GM19240 (cell line): Measurements from ENCODE around the gene CHST6.
"Not testable (repeated sequence)": the region's sequence is repeated elsewhere in the genome, so short reads cannot be mapped to it uniquely, and the experiment has no call there.

Experiments used
- DNase-seq: peaks from one replicate; pipeline ENCODE4 v3.0.0; 2011; ENCODE audit warnings: low spot score; ENCODE audit not compliant: insufficient read length

The CHST6 gene

DNA sequence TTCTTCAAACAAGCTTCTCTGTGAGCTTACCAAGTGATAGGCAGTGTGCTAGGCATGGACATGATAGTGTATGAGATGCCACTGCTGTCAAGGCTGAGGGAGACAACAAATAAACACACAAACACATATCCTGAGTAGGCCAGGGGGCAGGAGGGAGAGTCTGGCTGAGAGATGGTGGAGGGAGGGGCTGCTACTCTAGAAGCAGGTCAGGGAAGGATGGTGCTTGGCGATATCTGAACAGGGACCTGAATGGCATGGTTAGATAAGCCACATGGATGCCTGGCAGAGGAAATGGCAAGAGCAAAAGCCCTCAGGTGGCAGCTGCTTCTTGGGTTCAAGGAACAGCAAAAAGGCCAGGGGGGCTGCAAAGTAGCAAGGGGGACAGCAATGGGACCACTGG lies 8.6 kb upstream of the CHST6 start:
- DNase-seq: no peak

DNA sequence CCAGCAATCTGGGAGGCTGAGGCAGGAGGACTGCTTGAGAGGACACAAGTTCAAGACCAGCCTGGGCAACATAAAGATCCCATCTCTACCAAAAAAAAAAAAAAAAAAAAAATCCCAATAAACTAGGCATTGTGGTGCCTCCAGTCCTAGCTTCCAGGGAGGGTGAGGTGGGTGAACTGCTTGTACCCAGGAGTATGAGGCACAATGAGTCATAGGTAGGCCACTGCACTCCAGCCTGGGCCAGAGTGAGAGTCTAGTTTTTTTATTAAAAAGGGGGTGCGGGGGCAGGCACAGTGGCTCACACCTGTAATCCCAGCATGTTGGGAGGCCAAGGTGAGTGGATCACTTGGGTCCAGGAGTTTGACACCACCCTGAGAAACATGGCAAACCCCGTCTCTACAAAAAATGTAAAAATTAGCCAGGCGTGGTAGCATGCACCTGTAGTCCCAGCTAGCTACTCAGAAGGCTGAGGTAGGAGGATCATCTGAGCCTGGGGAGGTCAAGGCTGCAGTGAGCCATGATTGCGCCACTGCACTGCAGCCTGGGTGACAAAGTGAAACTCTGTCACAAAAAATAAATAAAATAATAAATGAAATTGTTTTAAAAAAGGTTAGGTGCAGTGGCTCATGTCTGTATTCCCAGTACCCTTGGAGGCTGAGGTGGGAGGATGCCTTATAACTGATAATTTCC lies 7.8 kb upstream of the CHST6 start:
- DNase-seq: no peak

DNA sequence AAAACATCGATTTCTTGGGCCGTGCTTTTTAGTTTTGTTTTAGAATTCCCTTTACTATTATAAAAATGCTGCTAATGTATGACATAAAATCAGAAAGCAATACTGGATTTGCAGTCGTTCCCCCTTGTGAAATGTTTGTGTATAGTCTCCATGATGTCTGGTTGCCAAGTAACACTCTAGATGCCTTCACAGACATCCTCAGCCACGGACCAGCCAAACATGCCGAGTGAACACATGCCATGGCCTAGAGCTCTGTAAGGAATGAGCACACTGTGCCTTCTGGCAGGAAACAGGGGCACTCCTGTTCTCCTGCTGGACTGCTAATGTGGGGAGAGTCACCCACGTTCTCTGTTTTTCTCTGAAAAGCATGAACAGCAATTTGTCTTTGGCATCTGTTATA lies 6.6 kb upstream of the CHST6 start:
- DNase-seq: not testable (repeated sequence)

DNA sequence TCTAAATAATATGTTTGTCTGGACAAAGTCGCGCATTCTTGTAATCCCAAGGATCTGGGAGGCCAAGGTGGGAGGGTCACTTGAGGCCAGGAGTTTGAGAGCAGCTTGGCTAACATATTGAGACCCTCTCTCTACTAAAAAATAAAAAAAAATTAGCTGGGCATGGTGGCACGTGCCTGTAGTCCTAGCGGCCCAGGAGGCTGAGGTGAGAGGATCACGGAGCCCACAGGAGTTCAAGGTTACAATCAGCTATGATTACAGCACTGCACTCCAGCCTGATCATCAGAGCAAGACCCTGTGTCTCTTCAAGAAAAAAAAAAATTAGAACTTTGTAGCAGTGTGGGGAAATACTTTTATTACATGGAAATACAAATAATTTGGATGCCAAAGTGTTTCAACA lies 6.1 kb upstream of the CHST6 start:
- no peak for DNase-seq

DNA sequence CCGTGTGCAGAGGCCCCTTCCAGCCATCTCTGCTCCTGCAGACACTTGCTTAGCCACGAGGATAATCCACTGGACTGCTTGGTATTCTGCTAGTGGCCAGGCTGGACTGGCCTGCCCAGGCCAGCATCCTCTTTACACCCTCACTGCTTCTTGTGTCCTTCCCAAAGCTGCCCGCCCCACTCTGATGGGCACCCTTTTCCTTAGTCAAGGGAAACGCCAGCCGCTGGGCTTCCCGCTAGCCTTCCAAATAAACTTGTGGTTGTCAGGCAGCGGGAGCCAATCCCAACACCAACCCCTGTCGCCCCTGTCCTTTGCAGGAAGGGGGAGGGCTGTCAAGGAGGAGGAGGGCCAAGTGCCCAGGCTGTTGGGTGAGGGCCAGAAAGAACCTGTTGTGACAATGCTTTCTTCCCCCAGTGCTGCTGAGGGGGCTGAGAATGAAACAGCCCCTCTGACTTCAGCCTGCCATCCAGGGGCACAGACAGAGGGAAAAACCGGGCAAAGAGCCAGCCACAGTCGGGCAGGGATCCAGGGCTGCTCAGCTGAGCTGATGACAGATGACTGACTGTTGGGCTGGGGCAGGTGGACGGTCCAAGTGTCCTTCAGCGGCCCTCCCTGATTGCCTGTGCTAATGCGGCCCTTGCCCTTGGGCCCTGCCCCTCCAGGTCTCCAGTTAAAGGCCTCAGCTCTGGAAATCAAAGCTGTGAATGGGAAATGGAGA lies 3.5 kb upstream of the CHST6 start:
- not testable (repeated sequence) for DNase-seq

DNA sequence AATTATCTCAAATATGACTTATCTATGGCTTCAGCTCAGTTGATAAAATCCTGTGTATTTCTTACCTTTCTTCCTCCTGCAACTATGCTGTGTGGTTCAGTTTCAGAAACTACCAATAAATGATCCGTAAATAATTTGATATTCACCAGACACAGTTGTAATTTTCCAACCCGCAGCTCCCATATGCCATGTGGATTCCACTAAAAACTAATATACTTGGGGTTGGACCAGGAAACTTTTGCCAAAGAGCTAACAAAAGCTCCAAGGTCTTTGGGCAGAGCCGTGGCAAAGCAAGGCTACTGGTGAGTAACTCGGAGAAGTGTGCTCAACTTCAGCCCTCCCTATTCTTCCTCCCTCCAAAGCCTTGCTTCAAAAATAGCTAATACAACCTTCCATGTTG lies 2.3 kb upstream of the CHST6 start:
- no peak for DNase-seq

DNA sequence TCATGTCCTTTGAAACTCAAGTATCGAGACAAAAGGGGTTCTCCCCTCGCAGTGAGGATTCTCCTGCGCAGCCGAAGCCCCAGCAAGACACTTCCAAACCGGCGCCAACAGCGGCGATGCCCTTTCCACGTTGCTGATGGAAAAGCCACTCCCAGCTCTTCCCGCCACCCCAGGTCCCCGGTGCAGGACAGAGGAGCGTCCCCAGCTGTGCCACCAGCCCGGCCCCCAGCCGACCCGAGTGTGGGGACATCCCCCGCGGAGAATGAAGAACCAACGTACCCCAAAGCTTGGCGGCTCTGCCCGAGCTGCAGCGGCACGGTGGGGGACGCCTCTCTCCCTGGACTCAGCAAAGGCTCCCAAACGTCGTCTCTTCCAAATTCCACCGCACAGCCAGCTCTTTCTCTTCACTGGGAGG lies 573 bp downstream of the CHST6 start:
- no peak for DNase-seq

DNA sequence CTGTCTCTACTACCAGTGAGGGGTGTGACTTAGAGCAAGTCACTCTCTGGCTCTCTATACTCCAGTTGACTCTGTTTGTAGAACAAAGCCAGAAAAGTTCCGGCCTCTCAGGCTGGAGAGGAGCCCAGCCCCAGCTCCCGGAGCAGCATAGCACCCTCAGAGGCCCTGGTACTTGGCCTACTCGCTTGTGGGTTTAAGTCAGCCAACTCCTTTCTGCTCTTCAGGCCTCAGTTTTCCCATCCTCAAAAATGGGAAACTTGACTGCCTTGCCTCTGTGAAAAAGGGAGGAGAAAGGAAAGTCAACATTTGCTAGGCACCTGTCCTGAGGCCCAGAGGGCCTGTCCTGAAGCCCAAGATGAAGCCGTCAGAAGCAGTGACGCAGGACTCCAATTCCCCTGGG lies 1.1 kb downstream of the CHST6 start:
- no peak for DNase-seq

DNA sequence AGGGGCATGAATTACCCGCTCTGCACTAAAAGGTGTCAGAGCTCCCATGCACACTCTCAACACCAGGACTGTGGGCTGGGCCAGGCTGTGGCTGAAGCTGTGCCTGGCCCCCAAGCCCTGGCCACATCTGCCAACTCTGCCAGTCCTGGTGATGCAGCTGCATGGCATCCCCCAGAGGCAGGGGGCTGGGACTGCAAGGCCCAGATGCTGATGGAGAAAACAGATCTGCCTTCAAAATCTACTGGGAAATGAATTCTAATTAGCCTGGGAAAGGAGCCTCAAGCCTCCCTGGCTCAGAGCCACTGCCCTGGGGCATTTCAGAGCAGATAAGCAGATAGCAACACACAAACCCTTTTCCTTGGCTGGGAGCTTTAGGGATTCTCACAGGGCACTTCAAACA lies 3.4 kb downstream of the CHST6 start:
- no peak for DNase-seq

DNA sequence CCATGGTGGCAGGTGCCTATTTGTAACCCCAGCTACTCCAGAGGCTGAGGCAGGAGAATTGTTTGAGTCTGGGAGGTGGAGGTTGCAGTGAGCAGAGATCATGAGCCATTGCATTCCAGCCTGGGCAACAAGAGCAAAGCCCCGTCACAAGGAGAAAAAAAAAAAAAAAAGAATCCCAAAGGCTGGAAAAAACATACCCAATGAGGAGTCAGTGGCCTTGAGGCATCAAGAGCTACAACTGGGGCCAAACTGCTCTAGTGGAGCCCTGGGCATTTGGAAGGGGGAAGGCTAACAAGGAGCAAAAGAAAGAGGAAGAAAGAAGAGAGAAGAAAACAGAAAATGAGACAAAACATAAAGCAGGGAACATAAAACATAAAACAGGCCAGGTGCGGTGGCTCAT lies 6.9 kb downstream of the CHST6 start:
- no peak for DNase-seq

DNA sequence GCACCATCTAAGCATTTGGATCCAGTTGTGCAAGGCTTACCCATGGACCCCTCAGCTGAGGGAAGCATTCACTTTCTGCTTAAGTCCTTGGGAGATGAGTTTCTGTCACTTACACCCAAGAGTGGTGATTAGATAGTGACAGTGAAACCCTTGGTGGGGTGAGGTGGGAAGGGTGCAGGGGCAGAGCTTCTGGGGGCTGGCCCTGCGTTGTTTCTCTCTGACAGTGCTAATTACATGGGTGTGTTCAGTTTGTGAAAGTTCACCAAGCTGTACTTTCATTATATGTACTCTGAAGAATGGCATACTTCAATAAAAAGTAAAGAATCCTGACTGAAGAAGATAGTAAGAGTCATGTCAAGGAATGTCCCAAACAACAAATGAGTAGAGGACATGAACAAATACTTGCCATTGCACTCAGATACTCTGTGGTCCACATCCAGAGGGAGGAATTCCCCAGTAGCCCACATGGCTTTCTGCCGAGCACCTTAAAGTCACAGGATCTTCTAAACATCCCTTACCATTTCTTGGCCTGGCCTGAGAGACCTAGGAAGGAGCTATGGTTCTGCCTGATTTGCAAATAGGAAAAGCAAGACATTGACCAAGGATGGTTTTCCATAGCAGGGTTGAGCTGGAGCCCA lies 8.4 kb downstream of the CHST6 start:
- no peak for DNase-seq

DNA sequence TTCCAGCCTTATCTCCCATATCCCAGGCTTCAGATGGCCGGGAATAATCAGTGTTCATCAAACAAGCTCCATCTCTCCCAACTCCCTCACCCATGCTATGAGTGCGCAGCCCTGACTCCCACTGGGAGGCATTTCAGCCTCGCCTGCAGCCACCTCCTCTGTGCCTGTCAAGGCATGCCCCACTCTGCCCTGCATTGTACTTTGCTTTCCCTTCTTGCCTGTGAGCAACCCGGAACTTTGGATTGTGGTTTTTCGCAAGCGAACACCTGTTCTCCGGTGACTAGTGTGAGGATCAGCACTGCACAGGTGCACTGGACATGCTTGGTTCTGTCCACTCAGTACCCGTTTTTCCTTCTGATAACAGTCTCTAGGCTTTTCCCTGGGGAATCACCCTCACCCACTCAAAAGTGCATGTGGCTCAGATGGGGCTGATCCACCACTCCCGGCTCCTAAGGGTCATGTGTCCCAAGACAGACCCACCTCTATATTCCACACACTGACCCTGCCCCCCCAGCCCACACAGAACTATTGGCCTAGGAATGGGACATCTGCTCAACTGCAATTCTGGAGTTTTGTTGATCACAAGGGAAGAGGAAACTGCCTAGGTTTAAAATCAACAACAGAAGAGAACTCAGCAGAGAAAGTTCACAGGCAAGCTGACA lies 9.1 kb downstream of the CHST6 start:
- no peak for DNase-seq

DNA sequence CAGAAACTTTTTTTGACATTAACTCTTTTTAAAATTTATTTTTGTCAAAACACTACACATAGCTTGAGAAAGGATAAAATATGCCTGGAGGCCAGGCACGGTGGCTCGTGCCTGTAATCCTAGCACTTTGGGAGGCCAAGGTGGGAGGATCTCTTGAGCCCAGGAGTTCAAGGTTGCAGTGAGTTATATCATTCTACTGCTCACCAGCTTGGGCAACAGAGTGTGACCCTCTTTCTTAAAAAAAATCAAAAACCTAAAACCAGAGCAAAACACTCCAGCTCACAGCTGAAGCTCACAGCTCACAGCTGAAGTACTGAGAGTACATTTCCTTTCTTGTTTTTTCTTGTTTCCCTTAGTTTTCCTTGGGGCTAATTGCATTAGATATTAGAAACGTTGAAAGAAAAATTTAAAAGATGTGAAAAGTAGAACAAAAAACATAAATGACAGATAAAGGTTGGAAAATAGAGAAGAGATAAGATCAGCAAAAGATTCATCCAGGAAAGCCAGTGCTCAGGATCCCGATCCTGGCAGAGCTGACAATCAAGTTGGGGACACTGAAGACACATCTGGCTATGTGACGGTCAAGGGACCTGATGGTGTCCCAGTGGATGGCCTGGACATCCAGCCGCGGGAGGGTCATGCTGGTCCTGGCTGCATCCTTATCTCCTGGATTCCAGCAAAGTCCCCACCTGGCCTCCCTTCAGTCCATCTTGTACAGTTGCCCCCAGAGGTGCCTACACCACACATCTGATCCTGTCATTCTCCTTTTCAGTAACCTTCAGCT lies 9.8 kb downstream of the CHST6 start:
- DNase-seq: no peak

DNA sequence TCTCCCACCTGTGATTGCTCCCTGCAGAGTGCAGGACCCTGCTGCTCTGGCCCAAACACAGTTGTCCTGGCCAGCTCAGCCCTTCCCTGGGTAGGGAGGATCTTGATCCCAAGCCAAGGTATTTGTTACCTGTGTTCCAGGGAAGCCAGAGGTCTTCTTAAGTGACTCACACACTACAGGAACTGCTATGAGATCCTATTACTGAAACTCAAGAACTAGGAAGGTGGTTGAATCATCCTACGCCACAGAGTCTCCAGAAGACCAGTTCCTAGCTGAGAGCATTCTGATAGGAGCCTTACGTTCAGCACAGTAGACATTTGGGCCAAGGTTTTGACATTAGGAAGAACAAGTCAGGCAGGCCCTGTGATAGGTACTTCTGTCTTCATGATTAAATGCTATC lies 12.0 kb downstream of the CHST6 start:
- no peak for DNase-seq

DNA sequence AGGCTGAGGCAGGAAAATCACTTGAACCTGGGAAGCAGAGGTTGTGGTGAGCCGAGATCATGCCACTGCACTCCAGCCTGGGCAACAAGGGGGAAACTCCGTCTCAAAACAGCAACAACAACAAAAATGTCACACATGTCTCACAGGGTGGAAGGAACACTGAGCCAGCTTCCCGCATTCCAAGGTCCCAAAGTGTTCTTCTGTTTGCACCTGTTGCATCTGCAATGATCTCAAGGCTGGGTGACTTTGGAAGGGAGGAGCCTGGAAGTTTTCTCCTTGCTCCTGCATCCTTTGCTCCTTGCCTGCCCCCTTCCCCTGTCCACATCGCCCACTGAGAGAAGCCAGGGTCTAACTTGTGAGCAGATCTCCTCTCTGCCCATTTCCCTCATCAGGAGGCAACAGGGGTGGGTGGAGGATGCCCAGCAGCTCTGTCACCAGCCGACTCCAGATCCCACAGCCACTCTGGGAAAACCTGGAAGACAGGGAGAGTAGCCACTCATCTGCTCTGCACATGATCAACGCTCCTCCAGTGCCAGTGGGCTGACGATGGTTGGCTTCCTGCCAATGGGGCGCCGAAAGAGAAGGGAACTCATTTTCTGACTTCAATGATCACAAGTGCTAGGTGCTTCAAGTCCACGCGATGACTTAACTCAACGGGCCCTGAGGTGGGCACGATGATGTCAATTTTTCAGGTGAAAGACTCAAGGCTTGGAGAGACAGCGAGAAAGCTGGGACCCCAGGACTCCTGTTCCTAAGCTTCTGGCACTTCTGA lies 12.6 kb downstream of the CHST6 start:
- DNase-seq: no peak

DNA sequence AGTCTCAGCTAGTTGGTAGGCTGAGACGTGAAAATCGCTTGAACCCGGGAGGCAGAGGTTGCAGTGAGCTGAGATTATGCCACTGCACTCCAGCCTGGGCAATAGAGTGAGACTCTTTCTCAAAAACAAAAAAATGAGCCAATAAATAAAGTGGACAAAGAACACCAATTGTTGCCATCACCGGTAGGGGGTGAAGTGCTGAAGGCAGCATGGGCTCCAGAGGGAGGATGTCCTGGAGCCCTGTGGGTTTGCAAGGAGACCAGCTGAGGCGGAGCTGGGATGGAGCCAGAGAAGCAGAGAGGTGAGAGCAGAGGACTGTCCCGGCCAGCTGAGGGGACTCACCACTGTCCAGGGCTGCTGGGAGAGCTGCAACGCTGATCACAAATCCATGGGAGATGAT lies 13.8 kb downstream of the CHST6 start:
- no peak for DNase-seq

DNA sequence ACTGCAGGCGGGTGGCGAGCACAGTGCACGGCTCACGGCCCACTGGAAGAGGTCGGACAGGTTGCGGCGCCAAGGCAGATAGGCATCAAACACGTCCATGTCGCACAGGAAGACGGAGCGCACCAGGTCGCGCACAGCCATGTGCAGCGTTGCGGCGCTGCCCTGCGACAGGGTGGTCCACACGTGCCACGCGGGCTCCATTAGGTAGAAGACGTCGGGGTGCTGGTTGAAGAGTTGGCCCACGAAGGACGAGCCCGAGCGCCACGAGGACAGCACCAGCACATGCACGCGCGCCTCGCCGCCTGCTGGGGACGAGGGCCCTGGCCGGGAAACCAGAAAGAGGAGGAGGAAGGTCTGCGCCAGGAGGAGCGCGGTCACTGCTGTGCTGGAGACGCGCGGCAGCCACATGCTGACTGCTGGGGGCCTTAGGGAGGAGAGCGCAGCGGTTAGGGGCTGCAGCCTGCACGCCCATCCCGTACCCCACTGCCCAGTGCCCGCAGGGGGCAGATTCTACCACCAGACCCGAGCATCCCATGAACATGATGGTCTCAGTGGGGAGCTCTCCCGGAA lies 15.7 kb downstream of the CHST6 start:
- no peak for DNase-seq

DNA sequence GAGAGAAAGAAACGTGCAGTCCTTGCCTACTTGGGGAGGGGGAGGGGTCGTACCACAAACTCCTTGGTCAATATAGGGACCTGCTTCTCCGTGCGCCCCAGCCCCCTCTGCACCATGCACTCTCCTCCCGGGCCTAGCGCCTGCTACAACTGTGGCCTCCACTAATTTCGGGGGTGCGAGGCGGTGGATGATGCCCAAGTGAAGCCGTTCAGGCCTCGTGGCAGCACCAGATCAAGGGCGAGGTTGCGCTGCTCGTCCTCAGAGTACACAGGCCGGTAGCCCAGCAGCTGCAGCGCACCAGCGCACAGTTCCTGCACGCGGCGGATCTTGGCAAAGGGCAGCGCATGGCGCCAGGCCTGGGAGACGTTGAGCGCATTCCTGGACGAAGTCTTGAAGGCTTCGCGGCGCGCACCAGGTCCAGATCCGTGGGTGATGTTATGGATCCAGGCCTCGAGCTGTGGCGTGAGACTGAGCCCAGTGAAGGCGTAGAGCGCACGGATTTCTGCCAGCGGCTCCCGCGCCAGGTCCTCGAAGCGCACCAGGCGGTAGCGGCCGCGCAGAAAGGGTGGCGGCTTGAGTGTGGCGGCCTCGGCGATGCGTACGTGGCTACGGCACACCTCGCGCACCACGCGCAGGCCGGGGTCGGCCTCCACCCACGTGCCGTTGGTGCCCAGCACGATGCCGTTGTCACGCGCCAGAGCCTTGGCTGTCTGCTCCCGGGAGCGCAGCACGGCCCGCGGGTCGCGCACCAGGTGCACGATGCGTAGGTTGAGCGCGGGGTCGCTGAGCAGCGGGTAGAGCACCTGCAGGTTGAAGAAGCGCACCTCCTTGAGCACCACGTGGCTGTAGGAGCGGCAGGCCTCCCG lies 16.5 kb downstream of the CHST6 start:
- DNase-seq: no peak

DNA sequence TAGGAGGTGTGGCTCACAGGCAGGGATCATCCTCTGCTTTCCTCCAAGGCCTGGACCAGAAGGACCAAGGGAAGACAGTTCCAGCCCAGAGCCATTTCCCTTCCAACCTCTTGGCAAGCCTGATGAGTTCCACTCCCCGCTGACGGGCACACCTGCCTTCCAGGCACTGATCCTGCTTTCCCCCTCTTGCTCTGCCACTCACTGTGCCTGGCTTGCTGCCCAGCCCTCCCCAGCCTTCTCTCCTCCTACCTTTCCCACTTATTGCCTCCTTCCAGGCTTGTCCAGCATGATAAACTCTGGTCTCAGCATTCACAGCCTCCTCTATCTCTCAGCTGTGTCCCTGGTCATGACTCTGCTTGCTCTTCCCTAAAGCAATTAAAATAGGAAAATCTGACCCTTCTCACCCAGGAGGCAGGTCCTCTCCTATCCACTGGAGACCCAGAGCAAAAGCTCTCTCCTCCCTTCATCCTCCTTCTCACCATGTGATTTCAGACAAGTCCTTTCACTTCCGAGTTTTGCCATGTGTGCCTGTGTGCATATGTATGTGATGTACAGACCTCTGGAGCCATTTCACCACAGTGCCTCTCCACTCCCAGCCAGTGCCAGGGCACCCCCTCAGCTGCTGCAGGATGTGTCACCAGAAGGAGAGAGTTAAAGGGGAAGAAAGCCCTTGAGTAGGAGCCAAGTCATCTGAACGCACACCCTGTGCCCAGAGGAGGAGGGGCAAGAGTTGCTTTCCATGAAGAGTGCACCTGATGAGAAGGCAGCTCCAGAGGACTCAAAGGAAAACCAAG lies 17.4 kb downstream of the CHST6 start:
- DNase-seq: no peak
